GM19328 (cell line): Measurements from ENCODE around the gene PDXP.

Experiments used
- ATAC-seq: cut with Tn5 transposase; IDR thresholded peaks from one replicate; pipeline ENCODE4 v1.9.1; 2021; ENCODE audit warnings: mild to moderate bottlenecking, moderate library complexity; ENCODE audit not compliant: unreplicated experiment

PDXP gene

DNA sequence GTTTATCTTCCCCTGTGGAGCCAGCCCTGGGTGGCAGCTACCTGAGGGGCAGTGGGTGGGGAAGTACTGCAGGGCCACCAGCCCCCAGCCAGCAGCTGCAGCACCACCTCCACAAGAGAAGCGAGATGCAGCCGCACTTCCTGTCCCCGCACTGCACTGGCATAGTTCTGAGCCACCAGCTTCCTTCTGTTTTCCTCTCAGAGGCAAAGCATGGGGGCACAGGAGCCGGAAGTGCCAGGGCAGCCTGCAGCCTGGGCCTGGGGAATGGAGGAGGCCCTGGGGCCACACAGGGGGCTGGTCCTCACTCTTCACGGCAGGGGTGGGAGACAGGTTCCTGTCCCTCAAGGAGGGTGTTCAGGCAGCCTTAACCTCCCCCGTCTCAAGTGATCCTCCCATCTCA lies 31.0 kb upstream of the PDXP start:
- ATAC-seq = no peak

DNA sequence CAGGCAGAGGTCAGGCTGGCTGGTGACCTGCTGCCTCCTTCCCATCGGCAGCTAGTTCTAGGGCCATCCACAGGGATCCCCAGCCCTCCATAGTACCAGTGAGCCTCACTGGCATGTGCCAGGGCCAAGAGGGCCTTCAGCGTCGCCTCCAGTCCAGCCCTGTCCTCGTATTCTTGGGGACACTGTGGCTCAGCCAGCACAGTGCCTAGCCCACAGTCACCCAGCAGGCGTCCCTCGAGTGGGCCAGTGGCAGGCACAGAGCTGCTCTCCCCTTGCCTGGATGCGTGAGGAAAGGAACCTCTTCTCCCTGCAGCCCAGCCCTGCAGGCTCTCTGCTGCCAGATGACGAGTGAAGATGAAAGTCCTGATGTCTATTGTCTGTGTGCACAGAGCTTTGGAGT lies 29.7 kb upstream of the PDXP start:
- no peak for ATAC-seq

DNA sequence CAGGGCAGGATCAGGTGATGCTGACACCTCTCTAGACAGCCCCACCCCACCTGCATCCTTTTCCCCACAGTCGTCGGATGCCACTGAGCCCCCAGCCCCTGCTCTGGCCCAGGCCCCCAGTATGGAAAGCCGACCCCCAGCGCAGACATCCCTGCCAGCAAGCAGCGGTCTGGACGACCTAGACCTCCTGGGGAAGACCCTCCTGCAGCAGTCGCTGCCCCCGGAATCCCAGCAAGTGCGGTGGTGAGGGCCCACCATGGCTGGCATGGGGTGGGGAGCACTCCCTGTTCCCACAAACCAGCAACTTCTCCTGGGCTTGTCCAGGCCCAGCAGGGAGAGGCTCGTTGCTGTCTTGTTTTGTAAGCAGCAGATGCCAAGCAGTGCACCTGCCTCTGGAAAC lies 28.6 kb upstream of the PDXP start:
- ATAC-seq = no peak

DNA sequence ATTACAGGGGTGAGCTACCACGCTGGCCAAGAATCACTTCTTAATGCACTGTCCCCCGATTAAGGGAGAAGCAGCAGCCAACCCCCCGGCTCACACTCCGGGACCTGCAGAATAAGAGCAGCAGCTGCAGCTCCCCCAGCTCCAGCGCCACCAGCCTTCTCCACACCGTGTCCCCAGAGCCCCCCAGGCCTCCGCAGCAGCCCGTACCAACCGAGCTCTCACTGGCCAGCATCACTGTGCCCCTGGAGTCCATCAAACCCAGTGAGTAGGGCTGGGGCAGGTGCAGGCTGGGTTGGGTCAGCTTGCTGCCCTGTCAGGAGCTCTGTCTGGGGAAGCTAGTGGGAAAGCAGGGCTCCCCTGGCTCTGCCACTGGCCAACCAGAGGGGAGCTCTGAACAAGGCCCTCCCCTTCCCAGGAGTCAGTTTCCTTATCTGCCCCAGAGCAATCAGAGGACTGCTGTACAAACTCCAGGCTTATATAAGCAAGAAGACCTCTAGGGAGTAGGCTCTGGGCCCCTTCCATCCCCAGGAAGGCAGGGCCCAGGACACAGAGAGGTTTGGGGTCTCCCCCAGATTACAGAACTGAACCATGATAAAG lies 27.6 kb upstream of the PDXP start:
- no peak for ATAC-seq

DNA sequence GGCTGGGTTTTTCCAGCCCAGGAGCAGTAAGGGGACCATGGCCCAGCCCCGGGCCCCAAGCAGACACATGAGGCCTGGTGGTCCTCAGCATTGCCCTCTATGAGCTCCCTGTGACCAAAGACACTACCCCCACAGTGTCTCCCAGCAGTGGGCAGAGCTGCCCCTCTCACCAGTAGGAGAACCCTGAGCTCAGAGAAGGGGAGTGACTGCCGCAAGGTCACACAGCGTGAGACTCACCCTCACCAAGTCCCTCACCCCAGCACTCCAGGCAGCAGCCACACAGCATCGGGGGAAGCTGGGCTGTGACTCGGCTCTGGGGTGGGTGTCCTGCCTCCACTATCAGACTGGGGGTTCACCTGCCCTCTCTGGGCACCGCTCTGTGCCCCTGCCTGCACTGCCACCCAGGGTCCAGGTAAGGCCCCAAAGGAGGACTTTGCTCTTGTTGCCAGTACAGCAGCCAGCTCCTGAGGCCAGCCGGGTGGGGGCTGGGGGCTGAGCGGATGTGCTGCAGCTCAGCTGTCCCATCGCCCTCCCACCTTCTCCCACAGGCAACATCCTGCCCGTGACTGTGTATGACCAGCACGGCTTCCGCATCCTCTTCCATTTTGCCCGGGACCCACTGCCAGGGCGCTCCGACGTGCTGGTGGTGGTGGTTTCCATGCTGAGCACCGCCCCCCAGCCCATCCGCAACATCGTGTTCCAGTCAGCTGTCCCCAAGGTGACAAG lies 26.9 kb upstream of the PDXP start:
- no peak for ATAC-seq

DNA sequence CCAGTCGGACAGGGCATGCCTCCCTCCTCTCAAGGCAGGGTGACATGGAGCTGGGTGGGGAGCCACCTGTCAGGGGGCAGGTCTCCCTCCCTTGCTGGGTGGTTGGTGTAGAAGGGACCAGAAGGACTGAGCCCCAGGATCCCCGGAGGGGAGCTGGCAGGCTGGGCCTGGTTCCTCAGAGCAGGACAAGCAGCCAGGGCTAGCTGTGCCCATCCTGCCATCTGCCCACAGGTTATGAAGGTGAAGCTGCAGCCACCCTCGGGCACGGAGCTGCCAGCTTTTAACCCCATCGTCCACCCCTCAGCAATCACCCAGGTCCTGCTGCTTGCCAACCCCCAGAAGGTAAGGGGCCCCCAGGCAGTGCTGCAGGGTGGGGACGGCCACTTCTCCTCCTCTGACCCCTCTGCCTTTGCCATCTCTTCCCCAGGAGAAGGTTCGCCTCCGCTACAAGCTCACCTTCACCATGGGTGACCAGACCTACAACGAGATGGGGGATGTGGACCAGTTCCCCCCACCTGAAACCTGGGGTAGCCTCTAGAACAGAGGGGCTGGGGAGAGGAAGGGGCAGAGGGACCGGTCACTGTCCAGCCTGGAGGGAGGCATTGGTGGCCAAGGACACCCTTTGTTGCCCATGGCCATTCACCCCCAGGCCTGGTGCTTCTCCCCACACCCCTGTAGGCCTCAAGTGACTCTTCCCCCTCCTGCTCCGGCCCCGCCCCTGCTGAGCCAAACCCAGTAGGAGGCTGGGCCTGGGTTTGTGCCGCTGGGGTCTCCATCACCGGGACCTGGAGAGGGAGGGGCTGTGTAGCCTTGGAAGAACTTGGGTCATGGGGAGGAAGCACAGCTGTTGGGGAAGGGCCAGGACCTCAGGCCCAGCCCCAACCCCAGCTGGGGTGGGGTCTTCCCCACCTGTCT lies 26.1 kb upstream of the PDXP start:
- ATAC-seq = no peak

DNA sequence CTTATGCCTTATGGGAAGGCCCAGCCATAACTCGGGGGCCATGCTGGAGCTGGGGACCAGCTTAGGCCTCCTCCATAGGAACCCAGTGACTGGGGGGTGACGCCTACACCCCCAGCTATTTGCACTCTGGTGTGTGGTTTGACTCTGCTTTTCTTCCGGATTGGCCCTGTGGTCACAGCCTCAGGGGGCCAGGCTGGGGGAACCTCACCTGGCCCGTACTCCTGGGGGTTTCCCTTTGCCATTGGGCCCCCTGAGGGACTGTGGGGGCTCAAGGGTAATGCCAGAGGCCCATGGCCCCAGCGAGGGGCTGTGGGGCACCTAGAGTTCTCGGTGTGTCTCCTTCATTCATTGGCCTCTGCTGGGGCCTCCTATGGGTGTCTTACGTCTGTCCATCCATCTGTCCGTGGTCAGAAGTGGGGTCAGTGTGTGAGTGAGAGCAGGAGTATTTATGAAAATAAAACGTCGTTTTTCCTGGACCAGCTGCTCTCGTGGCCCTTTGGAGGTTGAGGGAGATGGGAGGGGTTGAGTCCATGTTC lies 25.4 kb upstream of the PDXP start:
- peak; percentile 60 for ATAC-seq

DNA sequence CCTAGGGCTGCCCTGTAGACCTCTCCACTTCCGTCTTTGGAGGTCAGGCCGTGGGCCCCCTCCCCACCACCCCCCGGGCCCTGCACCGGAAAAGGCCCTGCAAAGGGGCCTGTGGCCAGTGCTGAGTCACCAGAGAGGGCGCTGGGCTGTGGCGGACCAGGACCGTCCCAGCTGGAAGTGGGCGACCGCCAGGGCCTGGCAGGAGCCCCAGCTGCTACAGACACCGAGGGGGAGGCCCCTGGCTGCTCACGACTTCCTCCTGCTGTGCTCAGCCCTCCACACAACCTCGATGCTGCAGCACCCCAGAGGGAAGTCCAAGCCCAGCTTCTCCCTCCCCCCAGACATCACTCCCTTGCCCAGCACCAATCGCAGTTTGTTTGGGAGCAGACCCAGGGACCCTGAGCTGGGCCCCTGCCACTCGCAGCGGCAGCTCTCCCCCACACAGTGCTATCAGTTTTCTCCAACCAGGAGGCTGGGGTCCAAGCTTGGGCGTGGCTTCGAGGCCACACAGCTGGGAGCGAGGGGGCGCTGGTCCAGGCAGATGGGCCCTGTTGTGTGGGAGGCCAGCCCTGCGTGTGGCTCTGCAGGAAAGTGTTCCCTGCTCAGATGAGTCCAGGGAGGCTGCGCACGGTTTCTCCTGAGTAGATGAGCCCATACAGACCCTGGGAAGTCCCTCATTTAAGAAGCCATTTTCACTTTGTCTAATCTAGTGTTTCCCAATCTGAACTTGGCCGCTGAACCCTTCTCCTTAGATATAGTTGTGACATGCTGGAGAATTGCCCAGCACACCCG lies 24.7 kb upstream of the PDXP start:
- ATAC-seq = peak; percentile 41

DNA sequence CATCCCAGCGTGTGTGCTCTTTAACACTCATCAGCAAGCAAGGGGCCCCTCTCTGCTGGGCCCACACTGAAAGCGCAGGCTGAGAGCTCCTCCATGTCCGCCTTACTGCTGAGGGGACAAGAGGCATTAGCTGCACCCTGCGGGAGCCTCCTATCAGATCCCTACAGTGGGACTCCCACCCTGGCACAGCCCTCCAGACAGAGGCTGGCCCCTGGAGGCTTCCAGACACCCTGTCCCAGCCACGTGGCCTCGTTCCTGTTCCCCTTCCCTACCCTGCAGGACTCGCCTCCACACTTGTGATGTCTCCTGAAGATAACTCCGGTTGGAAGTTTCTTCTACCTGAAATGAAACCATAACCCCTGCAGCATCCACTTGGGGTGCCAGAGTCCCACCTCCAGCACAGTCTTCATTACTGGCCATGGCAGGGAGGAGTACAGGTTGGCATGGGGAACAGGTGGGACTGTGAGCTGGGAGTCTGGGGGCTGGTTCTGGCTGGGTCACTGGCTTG lies 24.1 kb upstream of the PDXP start:
- no peak for ATAC-seq

DNA sequence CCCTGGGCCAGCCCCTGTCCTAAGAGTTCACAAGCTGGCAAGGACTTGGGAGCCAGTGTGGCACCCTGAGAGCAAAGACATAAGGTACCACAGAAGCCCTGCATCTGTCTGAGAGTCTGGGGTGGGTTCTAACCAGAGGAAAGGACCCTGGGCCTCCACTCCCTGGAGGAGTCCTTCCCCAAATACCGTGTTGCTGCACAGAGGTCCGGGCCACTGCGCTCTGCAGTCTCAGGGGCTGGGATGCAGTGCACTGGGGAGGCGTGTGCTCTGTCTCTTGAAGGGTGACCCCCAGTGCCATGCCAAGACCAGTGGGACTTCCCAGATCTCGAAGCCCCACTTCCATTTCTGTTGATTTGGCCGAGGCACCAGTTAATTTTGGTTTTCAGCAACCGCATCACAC lies 23.4 kb upstream of the PDXP start:
- no peak for ATAC-seq

DNA sequence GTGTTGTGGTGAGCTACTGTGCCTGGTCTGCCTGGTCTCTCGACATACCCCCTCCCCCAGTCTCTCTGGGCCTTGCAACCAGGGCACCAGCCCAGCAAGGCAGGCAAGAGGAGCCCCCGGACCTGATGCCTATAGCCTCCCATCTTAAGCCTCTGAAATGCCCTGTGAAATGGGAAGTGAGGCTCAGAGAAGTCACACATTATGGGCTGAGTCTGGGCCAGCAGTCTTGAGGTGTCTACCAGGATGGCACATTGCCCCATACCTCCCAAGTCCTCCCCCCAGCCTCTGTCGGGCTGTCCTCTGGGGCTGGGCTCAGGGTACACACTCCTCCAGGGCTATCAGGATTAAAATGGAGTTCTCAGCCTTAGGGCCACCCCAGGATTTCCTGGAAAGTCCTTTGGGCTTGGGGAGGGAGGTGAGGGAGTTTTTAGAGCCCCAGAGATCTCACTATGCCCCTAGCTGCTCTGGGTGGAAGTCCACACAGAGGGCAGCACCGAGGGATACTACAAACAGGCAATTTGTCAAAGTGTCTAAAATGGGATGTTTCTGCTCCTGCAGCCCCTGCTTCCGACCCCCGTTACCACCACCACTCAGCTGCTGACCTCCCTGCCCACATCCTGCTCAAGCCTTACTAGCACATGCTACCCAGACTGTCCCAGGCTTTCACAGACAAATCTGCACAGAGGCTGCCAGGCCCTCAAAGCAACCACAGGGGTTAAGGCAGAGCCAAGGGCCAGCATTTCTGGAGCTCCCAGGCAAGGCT lies 22.2 kb upstream of the PDXP start:
- ATAC-seq = no peak

DNA sequence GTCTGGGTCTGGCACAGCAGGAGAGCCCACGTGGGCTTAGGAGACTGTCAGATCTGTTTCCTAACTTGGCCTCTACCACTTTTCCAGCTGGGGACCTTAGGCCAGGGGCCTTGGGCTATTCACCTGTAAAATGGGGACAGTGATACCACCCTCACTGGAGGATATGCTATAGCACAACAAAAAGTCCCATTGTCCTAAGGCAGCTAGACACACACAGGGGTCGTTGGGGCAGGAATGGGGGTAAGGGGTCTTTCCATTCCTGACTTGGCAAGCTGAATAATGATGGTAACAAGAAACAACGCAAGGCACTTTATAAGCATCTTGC lies 21.6 kb upstream of the PDXP start:
- ATAC-seq = no peak

DNA sequence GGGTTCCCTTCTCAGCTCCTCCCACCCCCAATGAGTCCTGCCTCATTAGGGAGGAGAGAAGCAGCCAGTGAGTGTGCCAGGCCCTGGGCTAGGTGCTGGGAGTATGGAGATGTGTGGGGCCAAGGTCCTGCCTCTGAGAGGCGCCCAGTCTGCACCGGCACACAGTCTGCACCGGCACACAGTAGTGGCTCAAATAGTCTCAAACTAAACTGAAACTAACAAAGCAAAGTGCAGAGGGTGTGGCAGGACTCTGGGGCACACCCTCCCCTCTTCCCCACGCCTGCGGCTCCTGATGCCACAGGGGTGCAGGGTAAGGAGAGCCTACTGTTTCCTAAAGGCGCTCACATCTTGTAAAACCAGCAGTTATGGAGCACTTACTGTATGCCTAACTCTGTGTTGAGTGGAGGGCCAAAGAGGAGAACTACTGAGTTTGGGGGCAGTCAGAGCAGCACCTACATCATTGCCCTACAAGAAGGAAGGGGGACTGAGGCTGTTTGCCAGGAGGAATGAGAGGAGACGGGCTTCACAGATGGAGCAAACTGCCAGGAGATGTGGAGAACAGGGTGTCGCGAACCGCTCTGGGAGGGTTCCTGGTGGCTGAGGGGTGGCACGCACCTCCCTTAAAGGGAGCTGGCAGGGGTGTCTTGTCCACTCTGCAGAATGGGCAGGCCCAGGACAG lies 20.0 kb upstream of the PDXP start:
- no peak for ATAC-seq

DNA sequence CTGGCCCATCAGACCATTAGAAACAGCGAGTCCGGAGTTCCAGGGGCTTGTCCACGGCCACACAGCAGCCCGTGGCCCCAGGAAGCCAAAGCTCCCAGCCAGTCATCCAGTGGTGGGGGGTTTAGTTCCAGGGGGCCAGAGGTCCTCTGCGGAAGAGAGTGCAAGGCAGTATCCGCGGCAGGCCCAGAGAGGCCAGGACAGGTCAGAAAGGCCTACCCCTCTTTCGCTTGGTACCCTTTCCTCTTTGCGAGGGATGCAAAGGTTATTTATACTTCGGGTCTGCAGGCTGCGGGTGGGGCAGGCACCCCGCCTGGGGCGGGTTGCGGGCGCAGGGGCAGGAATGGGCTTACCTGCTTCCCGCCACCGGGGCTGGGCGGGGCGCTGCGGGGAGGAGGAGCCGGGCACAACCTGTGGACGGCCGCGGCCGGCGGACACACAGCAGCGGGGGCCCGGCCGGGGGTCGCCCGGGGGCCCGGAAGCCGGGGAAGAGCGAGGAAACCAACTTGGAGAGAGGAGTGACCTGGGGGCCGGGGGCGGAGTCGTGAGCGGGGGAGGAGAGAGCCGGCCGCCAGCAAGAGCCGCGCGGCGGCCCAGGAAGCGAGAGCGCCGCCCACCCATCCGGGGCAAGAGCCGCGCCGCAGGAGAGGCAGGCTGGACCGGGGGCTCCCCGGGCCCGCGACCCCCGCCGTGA lies 19.3 kb upstream of the PDXP start, which contains the start of gene SH3BP1:
Gene SH3BP1 (plus strand): TSS at position 600 of the 691 bp plus-strand sequence. CDS start 119 bp downstream, outside the sequence.
- ATAC-seq = no peak

DNA sequence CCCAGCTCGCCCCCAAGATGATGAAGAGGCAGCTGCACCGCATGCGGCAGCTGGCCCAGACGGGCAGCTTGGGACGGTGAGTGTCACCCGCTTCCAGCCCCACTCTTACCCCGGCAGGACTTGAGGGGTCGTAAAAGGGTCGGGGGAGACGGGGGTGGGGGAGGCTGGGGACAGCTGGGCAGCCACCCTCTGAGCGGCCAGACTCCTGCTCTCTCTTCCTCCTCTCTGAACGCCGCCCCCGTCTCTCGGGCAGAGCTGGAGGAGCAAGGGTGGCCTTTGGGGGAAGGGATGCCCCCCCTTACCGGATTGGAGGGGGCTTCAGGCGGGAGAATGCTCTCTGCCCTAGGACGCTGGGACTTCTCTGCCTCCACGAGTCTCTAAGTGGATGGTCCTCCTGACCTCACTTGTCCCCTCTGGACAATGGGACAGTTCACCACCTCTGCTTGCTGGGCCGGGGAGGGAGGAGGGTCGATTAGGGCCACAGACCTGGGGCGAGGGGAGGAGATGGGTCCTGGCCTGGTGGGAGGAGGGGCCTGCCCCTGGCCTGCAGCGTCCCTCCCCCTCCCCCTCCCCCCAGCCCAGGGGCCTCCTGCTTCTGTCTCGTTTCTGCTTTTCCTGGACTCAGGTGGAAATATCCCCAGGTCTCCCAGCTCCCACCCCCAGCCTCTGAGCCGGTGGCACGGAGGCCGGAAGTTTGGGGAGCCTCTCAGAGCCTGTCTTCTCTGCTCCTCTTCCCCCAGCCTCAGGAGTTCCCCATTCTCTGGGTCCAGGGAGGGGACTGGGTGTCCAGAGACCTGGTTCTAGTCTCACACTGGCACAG lies 18.5 kb upstream of the PDXP start:
- ATAC-seq = no peak

DNA sequence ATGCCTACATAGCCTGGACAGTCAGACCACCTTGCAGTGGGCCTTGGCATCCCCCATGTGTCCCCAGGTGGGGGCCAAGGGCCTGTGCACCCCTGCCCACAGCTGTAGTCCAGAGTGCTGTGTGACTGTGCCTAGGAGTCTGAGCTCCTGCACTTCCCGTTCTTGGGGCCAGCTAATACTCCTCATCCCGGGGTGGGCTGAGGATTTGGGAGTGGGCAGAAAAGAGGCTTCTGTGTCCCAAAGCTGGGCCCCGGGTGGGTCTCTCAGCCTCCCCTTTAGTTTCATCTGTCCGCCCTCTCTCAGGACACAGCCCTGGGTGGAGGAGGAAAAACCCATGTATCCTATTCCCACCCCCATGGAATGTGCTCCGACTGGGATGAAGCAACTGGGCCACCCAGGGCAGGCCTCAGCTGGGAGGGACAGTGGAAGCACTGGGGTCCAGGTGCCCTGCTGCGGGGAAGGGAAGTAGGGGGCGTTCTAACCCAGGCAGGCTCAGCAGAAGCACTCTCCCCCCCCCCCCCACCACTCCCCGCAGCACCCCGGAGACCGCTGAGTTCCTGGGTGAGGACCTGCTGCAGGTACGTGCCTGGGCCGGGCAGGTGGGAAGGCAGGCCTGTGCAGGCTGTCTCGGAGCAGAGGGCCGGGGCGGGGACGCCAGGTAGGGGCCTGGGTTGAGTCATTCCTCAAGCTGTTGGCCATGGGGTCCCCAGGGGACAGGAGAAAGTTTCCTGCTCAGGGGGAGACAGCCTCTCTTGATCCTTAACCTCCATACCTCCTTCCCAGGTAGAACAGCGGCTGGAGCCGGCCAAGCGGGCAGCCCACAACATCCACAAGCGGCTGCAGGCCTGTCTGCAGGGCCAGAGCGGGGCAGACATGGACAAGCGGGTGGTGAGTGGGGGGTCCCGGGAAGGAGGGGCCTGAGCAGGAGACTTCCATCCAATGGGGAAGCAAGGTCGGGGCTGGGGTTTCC lies 17.6 kb upstream of the PDXP start:
- ATAC-seq = no peak

DNA sequence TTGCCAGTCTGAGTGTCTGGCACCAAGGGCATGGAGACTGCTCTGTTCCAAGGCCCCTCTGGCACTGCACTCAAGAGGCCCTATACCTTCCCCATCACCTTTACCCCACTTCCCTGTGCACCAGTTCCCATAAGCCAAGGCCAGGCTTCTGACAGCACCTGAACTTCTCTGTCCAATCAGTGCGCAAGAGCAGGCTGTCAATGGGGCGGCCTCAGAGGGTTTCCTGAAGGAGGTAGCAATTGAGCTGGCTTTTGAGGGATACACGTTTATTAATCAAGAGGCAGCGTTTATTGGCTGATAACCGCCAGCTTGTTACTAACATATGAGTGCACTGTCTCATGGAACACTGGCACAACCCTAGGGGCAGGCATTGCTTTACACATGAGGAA lies 17.0 kb upstream of the PDXP start:
- no peak for ATAC-seq
